ENCODE results near the gene MAIP1. TPM values are rescaled to one million over a fixed set of nuclear protein-coding genes. Genes with fewer than 3 reads are reported as not detected.

Gene MAIP1
- total RNA-seq, 2 donors from 2014 or later = 12.3 to 14.1 TPM

Other genes with a start within 250 kb of the MAIP1 start
- gene FTCDNL1, start 104.4 kb upstream of the MAIP1 start, total RNA-seq = 1 to 10 TPM; 1.1 to 1.6 TPM
- 10 to 100 TPM; 13.5 to 16.5 TPM for gene C2orf69, start 44.3 kb upstream of the MAIP1 start, total RNA-seq
- 1 to 10 TPM; 5.7 to 6.0 TPM for gene TYW5, start 91 bp upstream of the MAIP1 start, total RNA-seq

Data from posterior vena cava (tissue), 2 donors.